IPS-18a (cell line): ENCODE data around the gene IL1A.

ENCODE experiments used
- H3K27ac ChIP-seq: one replicate; pipeline ENCODE4 v1.5.1; 2013; ENCODE audit warnings: low read length
- H3K27me3 ChIP-seq: one replicate; pipeline ENCODE4 v1.6.1; 2013; ENCODE audit warnings: mild to moderate bottlenecking, low read length; ENCODE audit not compliant: control insufficient read depth, insufficient read depth
- H3K36me3 ChIP-seq: one replicate; pipeline ENCODE4 v1.6.1; 2013; ENCODE audit warnings: low read depth, low read length; ENCODE audit not compliant: control insufficient read depth
- H3K4me1 ChIP-seq: one replicate; pipeline ENCODE4 v1.6.1; 2013; ENCODE audit warnings: low read depth, low read length; ENCODE audit not compliant: control insufficient read depth
- H3K4me3 ChIP-seq: one replicate; pipeline ENCODE4 v1.5.1; 2013; ENCODE audit warnings: low read length
- H3K9ac ChIP-seq: one replicate; pipeline ENCODE4 v1.6.1; 2013; ENCODE audit warnings: mild to moderate bottlenecking, low read length, moderate library complexity
- H3K9me3 ChIP-seq: one replicate; pipeline ENCODE4 v1.6.1; 2013; ENCODE audit warnings: low read depth, low read length; ENCODE audit not compliant: control insufficient read depth

The IL1A gene

DNA sequence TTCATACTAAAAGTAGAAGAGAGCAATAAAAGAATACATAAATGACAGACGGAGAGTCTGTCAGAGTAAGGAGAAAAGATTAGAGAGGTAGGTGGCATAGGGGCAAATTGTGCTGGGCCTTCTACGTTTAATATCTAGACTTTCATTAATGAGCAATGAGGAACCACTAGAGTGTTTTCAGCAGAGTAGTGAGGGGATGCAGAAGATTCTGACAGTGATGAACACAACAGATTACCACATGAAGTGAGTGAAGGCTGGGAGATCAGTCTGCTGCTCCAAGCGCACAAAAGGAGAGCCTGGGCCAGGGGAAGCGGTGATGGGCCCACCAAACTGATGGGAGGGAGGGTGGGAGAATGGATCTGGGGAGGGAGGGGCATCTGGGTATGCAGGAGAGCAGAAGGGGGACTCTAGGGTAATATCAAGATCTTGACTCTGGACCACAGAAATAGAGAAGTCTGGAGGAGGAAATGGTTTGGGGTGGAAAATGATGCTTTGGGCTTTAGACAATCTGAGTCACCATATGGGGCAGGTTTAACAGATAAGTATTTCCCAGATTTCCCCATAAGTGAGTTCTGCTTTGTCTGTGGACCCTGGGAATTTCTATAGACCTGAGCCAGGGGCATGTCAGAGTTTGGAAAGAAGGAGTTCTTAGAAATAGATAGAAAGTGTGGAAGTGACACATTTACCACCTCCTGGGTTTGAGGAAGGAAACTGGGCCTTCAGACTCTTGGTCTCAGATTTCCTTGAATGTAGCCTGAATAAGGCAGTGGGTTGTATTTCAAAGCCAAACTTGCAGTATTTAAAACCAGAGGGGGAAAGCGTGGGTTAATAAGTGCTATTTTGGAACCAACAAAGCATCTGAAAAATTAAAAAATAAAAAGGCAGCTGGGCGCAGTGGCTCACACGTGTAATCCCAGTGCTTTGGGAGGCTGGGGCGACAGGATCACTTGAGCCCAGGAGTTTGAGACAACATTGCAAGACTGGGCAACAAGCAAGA, 15.0 kb upstream of the IL1A start:
- H3K9me3 ChIP-seq, result no peaks in the 10 kb centered on the region
- H3K9ac ChIP-seq, result no peak overlapping the region
- no peaks in the 10 kb centered on the region for H3K27me3 ChIP-seq
- no peaks in the 10 kb centered on the region for H3K4me1 ChIP-seq
- H3K27ac ChIP-seq, result no peak overlapping the region
- H3K4me3 ChIP-seq, result no peak overlapping the region
- H3K36me3 ChIP-seq, result no peaks in the 10 kb centered on the region

DNA sequence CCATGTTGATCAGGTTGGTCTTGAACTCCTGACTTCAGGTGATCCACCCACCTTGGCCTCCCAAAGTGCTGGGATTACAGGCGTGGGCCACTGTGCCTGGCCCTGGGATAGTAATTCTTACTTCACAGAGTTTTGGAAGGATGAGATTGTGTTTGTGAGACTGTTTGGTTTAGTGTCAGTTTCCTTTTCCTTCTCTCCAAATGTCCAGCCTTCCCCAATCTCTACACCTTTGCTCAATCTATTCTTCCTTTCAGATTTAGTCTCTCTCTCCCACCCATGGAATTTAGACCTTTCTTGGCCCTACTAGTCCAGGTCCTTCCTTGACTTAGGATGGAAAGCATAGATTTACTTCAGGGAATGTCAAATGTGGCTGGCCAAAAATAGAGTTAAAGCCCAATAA, 12.2 kb upstream of the IL1A start:
- Histone ChIP-seq H3K4me1 (no peaks in the 10 kb centered on the region), H3K27ac (no peak overlapping the region), H3K9me3 (no peaks in the 10 kb centered on the region)

GRCh38 chr2:112795774-112796173, 11.5 kb upstream of the IL1A start:
- peaks cover 3% of the 10 kb centered on the region for H3K4me1 ChIP-seq
- H3K4me3 ChIP-seq, result no peak overlapping the region
- no peaks in the 10 kb centered on the region for H3K36me3 ChIP-seq
- no peaks in the 10 kb centered on the region for H3K9me3 ChIP-seq
- H3K27ac ChIP-seq, result no peak overlapping the region
- no peaks in the 10 kb centered on the region for H3K27me3 ChIP-seq
- no peak overlapping the region for H3K9ac ChIP-seq

More for the DNA sequence above, 12.2 kb upstream of the IL1A start:
- Histone ChIP-seq H3K4me3 (no peak overlapping the region), H3K36me3 (no peaks in the 10 kb centered on the region), H3K9ac (no peak overlapping the region), H3K27me3 (no peaks in the 10 kb centered on the region)

GRCh38 chr2:112794841-112795240, 10.5 kb upstream of the IL1A start:
- H3K27ac ChIP-seq, result no peak overlapping the region
- H3K4me3 ChIP-seq, result no peak overlapping the region
- no peak overlapping the region for H3K9ac ChIP-seq

DNA sequence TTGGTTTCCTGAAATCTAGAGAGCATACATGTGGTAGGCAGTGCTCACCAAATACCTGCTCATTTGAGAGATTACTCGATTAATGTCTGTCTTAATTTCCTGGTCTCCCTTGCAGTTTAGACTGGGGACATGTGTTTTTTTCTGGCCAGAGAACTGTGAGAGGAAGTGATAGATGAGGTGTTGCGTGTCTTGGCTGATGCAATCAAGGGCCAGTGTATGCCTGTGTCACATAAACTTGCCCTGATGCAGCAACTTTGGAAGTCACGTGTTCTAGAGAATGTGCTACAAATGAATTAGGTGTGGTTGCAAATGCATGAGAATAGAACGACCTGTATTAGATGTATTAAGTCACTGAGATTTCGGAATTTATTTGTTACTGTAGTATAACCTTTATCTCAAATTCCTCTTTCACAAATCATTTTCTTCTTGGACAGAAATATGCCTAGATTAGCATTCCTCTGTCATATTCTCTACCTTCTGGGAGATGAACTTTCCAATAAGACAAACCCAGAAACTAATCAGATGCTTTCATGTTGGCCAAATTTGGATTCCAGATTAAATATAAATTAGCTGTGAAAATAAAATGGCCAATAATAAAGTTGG, 9.9 kb upstream of the IL1A start:
- Histone ChIP-seq H3K9me3 (no peaks in the 10 kb centered on the region), H3K9ac (no peak overlapping the region), H3K36me3 (no peaks in the 10 kb centered on the region), H3K4me1 (peaks cover 3% of the 10 kb centered on the region), H3K27ac (no peak overlapping the region), H3K27me3 (no peaks in the 10 kb centered on the region), H3K4me3 (no peak overlapping the region)

More at GRCh38 chr2:112794841-112795240, 10.5 kb upstream of the IL1A start:
- Histone ChIP-seq H3K36me3 (no peaks in the 10 kb centered on the region), H3K27me3 (no peaks in the 10 kb centered on the region), H3K4me1 (peaks cover 3% of the 10 kb centered on the region), H3K9me3 (no peaks in the 10 kb centered on the region)

- Histone ChIP-seq H3K27me3 (no peaks in the 10 kb centered on the region), H3K4me3 (no peak overlapping the region), H3K27ac (no peak overlapping the region), H3K36me3 (no peaks in the 10 kb centered on the region), H3K9me3 (no peaks in the 10 kb centered on the region), H3K9ac (no peak overlapping the region), H3K4me1 (peaks cover 3% of the 10 kb centered on the region)
Measured at GRCh38 chr2:112793449-112793978, 9.2 kb upstream of the IL1A start.

- Histone ChIP-seq H3K27me3 (no peaks in the 10 kb centered on the region), H3K4me1 (peaks cover 3% of the 10 kb centered on the region), H3K9me3 (no peaks in the 10 kb centered on the region), H3K9ac (no peak overlapping the region), H3K27ac (no peak overlapping the region), H3K4me3 (no peak overlapping the region), H3K36me3 (no peaks in the 10 kb centered on the region)
Measured at GRCh38 chr2:112792419-112792818, 8.1 kb upstream of the IL1A start.

DNA sequence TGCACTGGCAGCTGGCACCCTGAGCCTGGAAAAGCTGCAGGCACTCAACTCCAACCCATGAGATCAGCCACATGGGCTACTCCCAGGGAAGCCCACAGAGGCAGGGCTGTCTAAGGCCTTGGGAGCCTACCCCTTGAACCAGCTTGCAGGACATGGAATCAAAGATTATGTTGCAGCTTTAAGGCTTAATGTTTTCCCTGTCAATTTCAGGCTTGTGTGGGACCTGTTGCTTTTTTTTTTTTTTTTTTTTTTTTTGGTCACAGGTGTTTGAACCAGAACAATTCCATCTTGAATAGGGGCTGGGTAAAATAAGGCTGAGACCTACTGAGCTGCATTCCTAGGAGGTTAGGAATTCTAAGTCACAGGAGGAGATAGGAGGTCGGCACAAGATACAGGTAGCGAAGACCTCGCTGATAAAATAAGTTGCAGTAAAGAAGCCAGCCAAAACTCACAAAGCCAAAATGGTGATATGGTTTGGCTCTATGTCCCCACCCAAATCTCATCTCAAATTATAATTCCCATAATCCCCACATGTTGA, 7.5 kb upstream of the IL1A start:
- H3K4me1 ChIP-seq, result peaks cover 3% of the 10 kb centered on the region

GRCh38 chr2:112791019-112791418, 6.7 kb upstream of the IL1A start:
- no peak overlapping the region for H3K4me3 ChIP-seq
- no peak overlapping the region for H3K9ac ChIP-seq
- H3K27me3 ChIP-seq, result no peaks in the 10 kb centered on the region
- H3K27ac ChIP-seq, result no peak overlapping the region
- no peaks in the 10 kb centered on the region for H3K9me3 ChIP-seq
- H3K4me1 ChIP-seq, result peaks cover 3% of the 10 kb centered on the region
- H3K36me3 ChIP-seq, result no peaks in the 10 kb centered on the region

More for the DNA sequence above, 7.5 kb upstream of the IL1A start:
- Histone ChIP-seq H3K9me3 (no peaks in the 10 kb centered on the region), H3K27ac (no peak overlapping the region), H3K27me3 (no peaks in the 10 kb centered on the region), H3K36me3 (no peaks in the 10 kb centered on the region), H3K4me3 (no peak overlapping the region), H3K9ac (no peak overlapping the region)

DNA sequence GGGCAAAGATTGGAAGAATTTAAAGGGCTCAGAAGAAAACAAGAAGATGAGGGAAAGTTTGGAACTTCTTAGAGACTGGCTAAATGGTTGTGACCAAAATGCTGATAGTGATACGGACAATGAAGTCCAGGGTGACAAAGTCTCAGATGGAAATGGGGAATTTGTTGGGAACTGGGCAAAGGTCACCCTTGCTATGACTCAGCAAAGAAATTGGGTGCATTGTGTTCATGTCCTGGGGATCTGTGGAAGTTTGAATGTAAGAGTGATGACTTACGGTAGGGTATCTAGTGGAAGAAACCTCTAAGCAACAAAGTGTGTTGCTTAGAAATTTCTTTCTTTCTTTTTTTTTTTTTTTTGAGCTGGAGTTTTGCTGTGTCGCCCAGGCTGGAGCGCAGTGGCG, 6.0 kb upstream of the IL1A start:
- H3K27ac ChIP-seq, result no peak overlapping the region
- H3K9ac ChIP-seq, result no peak overlapping the region
- peaks cover 9% of the 10 kb centered on the region for H3K4me1 ChIP-seq
- no peaks in the 10 kb centered on the region for H3K27me3 ChIP-seq
- no peaks in the 10 kb centered on the region for H3K9me3 ChIP-seq
- no peak overlapping the region for H3K4me3 ChIP-seq
- H3K36me3 ChIP-seq, result no peaks in the 10 kb centered on the region

DNA sequence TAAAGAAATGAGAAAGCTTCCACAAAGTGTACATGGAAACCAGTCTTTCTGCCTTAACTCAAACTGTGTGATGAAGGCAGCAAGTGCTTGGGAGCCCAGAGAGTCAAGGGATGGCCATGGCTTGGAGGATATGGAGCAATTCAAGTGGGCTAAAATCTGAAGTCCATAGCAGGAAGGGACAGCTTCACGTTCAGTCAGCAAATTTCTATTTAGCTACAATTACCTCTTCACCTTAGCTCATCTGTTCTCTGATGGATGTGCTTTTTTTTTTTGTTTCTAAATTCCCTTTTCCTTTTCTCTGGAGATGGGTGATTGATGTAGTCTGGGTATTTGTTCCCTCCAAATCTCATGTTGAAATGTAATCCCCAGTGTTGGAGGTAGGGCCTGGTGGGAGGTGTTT, 4.9 kb upstream of the IL1A start:
- Histone ChIP-seq H3K27me3 (no peaks in the 10 kb centered on the region), H3K9ac (no peak overlapping the region), H3K36me3 (no peaks in the 10 kb centered on the region), H3K27ac (no peak overlapping the region), H3K9me3 (no peaks in the 10 kb centered on the region), H3K4me1 (peaks cover 19% of the 10 kb centered on the region), H3K4me3 (no peak overlapping the region)
